Measurements from ENCODE around the gene WASF3. TPM values are rescaled to one million over a fixed set of nuclear protein-coding genes. Genes with fewer than 3 reads are reported as not detected.
A peak's percentile ranks its signal among the peaks of the same experiment; 100 is the strongest.

WASF3 gene
- total RNA-seq = 17.1 and 20.0 TPM in 2 replicates
- long read RNA-seq, partial matches to known transcripts = 2 of 8 reads
- long read RNA-seq, other reads (novel, unspliced or antisense) = 6 of 8 reads

GRCh38 chr13:26557393-26558073 lies at the start of gene WASF3:
Gene WASF3, plus strand, starts transcription at chr13:26557683. Its CDS starts 84,588 bp downstream, at chr13:26642271.
- peak; percentile 97 for DNase-seq (ENCODE audit: extremely low spot score, unreplicated experiment)
- peak within 1 kb of the TSS; percentile 81 for H3K4me3 Mint-ChIP-seq (ENCODE audit: unreplicated experiment)
- no peaks in the 10 kb centered on the region for H3K9me3 Mint-ChIP-seq (ENCODE audit: unreplicated experiment)
- peaks cover 14% of the 10 kb centered on the region for H3K4me1 Mint-ChIP-seq (ENCODE audit: unreplicated experiment)
- no peak within 1 kb of the TSS for H3K27ac Mint-ChIP-seq (ENCODE audit: unreplicated experiment)
- H3K27me3 Mint-ChIP-seq (ENCODE audit: unreplicated experiment) = peaks cover 33% of the 10 kb centered on the region
- no peak for TF ChIP-seq CTCF (IDR thresholded peaks at IDR 0.05)
- H3K36me3 Mint-ChIP-seq (ENCODE audit: unreplicated experiment) = no peaks in the 10 kb centered on the region

GRCh38 chr13:26508885-26509284 lies 48.6 kb upstream of the WASF3 start:
- Mint-ChIP-seq H3K9me3 (ENCODE audit: unreplicated experiment) (no peaks in the 10 kb centered on the region), H3K4me1 (ENCODE audit: unreplicated experiment) (no peaks in the 10 kb centered on the region), H3K27me3 (ENCODE audit: unreplicated experiment) (peaks cover 6% of the 10 kb centered on the region), H3K27ac (ENCODE audit: unreplicated experiment) (no peak overlapping the region), H3K4me3 (ENCODE audit: unreplicated experiment) (no peak overlapping the region), H3K36me3 (ENCODE audit: unreplicated experiment) (no peaks in the 10 kb centered on the region)
- no peak for DNase-seq (ENCODE audit: extremely low spot score, unreplicated experiment)
- TF ChIP-seq CTCF (IDR thresholded peaks at IDR 0.05) = no peak

- no peak overlapping the region for H3K27ac Mint-ChIP-seq (ENCODE audit: unreplicated experiment)
- H3K27me3 Mint-ChIP-seq (ENCODE audit: unreplicated experiment) = peaks cover 6% of the 10 kb centered on the region
- no peaks in the 10 kb centered on the region for H3K9me3 Mint-ChIP-seq (ENCODE audit: unreplicated experiment)
- H3K4me1 Mint-ChIP-seq (ENCODE audit: unreplicated experiment) = no peaks in the 10 kb centered on the region
- no peak for DNase-seq (ENCODE audit: extremely low spot score, unreplicated experiment)
- no peak overlapping the region for H3K4me3 Mint-ChIP-seq (ENCODE audit: unreplicated experiment)
- H3K36me3 Mint-ChIP-seq (ENCODE audit: unreplicated experiment) = no peaks in the 10 kb centered on the region
- TF ChIP-seq CTCF (IDR thresholded peaks at IDR 0.05) = no peak
These were observed 48.0 kb upstream of the WASF3 start for GRCh38 chr13:26509491-26509890.

GRCh38 chr13:26513931-26514330 lies 43.6 kb upstream of the WASF3 start:
- no peaks in the 10 kb centered on the region for H3K9me3 Mint-ChIP-seq (ENCODE audit: unreplicated experiment)
- no peaks in the 10 kb centered on the region for H3K4me1 Mint-ChIP-seq (ENCODE audit: unreplicated experiment)

More at GRCh38 chr13:26513931-26514330, 43.6 kb upstream of the WASF3 start:
- no peak for TF ChIP-seq CTCF (IDR thresholded peaks at IDR 0.05)
- no peak overlapping the region for H3K27ac Mint-ChIP-seq (ENCODE audit: unreplicated experiment)
- no peak overlapping the region for H3K4me3 Mint-ChIP-seq (ENCODE audit: unreplicated experiment)
- DNase-seq (ENCODE audit: extremely low spot score, unreplicated experiment) = no peak
- H3K36me3 Mint-ChIP-seq (ENCODE audit: unreplicated experiment) = no peaks in the 10 kb centered on the region
- H3K27me3 Mint-ChIP-seq (ENCODE audit: unreplicated experiment) = peaks cover 29% of the 10 kb centered on the region

Data from osteocyte (in vitro differentiated cells).